CD4-positive, alpha-beta T cell treated with Interleukin-4 for 1 hour (primary cell): ENCODE results near the gene HMBS.
A peak's percentile ranks its signal among the peaks of the same experiment; 100 is the strongest.

ENCODE experiments used
- DNase-seq, 2 donors: peaks; one replicate each; pipeline ENCODE4 v3.0.0-alpha.2; 2020 to 2022

The HMBS gene

DNA sequence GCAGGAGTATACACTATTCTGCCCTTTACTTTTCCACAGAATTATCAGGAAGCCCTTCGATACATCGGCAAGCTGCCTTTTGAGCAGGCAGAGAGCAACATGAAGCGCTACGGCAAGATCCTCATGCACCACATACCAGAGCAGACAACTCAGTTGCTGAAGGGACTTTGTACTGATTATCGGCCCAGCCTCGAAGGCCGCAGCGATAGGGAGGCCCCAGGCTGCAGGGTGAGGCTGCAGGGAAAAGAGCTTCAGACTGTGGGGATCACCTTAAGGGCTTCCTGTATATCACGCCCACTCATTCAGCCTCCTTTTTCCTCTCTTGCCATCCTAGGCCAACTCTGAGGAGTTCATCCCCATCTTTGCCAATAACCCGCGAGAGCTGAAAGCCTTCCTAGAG, 6.8 kb upstream of the HMBS start:
- no peak for DNase-seq

DNA sequence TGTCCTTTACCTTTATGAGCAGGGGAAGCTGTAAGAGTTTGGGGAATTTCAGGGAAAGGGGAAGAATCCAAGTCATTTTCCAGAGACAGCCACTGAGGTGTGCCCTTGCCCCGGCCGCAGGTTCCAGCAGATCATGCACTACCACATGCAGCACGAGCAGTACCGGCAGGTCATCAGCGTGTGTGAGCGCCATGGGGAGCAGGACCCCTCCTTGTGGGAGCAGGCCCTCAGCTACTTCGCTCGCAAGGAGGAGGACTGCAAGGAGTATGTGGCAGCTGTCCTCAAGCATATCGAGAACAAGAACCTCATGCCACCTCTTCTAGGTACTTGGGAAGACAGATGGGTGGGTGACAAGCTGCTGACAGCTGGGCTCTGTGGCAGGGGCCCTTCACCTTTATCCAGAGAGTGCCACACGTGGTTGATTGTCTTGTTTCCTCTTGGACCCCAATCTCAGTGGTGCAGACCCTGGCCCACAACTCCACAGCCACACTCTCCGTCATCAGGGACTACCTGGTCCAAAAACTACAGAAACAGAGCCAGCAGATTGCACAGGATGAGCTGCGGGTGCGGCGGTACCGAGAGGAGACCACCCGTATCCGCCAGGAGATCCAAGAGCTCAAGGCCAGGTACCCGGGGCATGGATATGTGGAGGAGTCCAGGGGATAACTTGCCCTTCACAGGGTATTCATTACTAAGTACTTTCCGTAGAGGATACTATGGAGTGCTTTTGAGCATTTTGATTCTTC, 5.8 kb upstream of the HMBS start:
- no peak for DNase-seq

DNA sequence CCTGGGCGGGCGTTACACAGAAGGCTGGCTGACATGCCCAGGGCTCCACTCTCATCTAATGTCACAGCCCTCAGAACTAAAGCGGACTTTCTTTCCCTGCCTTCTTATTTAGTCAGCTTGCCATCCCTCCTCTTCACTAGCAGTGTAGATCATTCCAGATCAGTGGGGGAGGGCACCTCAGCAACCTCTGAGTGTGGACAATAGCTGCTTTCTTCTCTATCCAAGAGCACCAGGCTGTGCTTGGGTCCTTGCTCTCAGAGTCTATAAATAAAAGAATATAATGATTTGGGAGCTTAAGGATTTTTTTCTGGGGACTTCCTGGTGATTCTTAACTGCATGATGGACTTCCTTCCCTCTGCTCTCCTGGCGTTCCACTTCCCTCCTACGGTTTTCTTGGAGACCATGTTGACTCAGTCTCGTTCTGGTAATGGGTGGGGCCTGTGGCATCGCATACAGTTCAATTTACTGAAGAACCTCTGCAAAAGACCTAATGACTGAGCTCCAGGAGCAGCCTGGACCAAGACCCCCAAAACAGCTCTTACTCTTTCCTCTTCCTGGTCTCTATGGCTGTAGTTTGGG, 2.9 kb upstream of the HMBS start:
- no peak for DNase-seq

DNA sequence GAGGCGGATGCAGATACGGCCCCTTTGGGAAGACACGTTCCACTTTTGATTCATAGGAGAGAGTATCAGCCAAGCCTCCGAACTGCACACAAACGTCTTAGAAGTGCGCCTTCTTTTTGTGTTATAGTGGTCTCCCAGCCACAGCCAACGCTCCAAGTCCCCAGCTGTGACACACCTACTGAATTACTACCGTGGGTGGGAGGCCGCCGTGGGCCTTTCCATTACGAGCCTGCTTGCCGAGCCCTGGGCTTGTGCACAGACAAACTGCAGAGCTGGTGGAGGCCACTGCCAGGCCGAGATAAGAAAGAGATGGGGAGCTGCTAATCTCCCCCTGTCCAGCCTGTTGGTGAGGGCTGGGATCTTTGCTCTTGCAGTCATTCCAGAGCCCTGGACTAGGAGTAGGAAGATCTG, 761 bp downstream of the HMBS start:
- DNase-seq = no peak

DNA sequence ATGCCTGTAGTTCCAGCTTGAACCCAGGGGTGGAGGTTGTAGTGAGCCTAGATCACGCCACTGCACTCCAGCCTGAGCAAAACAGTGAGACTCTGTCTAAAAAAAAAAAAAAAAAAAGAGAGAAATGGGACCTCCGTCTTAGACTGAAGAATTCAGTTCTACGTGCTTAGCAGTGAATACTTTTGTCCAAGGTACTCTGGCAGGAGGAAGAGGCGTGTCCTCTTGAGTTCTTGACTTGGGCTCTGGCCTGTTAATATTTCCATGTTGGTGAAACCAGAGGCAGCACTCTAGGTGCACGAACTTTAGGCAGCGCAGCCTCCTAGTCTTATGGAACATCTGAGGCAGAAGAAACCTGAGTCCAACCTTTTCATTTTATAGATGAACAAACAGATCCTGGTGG, 2.4 kb downstream of the HMBS start:
- DNase-seq = no peak

DNA sequence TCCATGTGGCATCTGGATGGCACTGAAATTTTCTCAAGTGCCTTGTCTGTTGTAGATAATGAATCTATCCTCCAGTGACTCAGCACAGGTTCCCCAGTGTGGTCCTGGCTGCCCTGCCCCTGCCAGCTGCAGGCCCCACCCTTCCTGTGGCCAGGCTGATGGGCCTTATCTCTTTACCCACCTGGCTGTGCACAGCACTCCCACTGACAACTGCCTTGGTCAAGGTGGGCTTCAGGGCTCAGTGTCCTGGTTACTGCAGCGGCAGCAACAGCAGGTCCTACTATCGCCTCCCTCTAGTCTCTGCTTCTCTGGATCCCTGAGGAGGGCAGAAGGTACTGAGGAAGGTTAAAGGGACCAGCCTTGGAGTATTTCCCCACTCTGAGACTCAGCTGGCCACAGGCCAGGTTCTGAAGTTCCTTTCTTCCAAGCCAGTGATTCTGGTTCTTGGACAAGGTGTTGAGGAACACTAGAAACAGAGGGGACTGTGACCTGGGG, 3.1 kb downstream of the HMBS start:
- no peak for DNase-seq

DNA sequence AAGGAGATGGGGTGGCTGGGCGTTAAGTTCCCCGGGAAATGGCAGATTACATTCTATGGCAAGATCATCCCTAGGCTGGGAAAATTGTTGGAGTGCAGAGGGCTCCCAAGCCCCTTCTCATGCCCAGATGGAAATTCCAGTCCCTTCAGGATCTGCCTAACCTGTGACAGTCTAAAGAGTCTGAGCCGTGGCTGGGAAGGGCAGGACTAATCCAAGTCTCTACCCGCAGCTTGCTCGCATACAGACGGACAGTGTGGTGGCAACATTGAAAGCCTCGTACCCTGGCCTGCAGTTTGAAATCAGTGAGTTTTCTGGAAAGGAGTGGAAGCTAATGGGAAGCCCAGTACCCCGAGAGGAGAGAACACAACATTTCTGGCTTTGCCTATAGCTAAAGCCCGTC, 3.7 kb downstream of the HMBS start:
- DNase-seq = no peak

DNA sequence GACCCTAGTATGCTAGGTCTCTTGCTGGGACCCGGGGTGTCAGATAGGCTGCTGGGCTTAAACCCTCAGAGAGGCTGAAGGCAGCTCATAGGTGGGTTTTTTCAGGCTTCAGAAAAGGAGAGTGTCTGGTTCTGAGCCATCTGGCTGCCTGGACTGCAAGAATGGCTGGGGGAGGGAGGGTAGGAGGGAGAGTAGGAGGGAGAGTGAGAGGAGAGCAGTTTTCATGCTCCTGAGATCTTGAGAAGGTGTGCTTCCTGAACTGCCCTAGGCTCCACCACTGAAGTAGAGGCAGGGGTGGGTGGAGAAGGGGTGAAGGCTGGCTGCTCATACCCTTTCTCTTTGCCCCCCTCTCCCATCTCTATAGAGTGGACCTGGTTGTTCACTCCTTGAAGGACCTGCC, 4.6 kb downstream of the HMBS start:
- no peak for DNase-seq

DNA sequence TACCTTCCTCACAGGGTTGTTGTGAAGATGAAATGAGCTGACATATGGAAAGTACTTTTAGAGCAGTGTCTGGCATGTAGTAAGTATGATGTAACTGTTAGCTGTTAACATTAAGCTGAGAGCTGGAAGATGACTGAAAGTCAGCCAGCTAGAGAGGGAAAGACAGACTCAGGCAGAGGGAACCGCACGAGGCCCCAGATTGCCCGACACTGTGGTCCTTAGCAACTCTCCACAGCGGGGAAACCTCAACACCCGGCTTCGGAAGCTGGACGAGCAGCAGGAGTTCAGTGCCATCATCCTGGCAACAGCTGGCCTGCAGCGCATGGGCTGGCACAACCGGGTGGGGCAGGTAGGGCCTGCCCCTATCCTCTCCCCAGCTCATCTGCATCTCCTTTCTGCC, 6.5 kb downstream of the HMBS start:
- DNase-seq = no peak

DNA sequence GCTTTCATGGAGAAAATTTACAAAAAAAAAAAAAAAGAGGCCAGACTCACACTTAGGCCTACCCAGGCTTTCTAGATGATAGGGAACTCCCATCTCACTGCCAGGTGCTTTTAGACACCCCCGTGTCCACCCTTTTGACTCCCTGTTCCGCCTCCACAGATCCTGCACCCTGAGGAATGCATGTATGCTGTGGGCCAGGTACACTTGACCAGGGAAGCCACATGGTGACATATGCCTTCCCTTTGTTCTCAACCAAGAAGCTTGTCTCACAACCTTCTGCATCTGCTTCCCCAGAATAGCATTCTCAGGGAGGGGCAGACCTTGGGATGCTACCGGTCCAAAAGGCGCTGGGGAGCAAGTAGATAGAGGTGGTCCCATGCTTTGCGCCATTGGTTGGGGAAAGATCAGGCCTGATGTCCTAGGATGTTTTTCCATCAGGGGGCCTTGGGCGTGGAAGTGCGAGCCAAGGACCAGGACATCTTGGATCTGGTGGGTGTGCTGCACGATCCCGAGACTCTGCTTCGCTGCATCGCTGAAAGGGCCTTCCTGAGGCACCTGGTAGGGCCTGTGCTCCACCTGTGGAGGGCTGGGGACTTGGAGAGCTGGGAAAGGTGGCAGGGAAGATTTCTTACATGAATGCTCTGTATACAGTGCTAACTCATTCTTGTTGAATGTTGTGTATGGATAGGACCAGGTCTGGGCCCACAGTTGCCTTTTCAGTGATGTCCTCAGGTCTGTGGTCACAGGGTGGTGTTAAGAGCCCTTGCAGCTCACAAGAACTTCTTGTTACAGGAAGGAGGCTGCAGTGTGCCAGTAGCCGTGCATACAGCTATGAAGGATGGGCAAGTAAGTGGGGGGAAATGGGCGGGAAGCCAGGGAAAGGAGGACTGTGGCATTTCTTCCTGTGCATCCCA, 7.5 kb downstream of the HMBS start:
- no peak for DNase-seq

DNA sequence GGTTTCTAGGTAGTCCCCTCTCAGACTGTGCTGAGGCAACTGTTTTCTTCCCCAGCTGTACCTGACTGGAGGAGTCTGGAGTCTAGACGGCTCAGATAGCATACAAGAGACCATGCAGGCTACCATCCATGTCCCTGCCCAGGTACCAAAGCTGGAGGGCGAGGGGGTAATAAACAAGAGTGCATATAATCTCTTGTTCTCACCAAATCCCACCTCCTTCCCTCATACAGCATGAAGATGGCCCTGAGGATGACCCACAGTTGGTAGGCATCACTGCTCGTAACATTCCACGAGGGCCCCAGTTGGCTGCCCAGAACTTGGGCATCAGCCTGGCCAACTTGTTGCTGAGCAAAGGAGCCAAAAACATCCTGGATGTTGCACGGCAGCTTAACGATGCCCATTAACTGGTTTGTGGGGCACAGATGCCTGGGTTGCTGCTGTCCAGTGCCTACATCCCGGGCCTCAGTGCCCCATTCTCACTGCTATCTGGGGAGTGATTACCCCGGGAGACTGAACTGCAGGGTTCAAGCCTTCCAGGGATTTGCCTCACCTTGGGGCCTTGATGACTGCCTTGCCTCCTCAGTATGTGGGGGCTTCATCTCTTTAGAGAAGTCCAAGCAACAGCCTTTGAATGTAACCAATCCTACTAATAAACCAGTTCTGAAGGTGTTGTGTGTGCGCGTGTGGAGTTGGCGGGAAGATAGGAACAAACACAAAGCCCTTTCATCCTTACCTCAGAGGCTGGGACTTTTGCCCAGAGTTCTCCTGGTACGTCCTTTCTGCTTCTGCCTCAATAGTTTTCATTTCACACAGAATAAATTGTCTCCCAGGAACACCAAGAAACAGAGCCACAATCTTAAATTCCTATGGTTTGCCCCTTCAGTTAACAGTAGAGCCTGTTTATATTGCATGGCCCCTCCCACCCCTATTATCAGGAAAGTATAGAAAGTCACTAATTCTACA, 8.5 kb downstream of the HMBS start:
- no peak for DNase-seq

DNA sequence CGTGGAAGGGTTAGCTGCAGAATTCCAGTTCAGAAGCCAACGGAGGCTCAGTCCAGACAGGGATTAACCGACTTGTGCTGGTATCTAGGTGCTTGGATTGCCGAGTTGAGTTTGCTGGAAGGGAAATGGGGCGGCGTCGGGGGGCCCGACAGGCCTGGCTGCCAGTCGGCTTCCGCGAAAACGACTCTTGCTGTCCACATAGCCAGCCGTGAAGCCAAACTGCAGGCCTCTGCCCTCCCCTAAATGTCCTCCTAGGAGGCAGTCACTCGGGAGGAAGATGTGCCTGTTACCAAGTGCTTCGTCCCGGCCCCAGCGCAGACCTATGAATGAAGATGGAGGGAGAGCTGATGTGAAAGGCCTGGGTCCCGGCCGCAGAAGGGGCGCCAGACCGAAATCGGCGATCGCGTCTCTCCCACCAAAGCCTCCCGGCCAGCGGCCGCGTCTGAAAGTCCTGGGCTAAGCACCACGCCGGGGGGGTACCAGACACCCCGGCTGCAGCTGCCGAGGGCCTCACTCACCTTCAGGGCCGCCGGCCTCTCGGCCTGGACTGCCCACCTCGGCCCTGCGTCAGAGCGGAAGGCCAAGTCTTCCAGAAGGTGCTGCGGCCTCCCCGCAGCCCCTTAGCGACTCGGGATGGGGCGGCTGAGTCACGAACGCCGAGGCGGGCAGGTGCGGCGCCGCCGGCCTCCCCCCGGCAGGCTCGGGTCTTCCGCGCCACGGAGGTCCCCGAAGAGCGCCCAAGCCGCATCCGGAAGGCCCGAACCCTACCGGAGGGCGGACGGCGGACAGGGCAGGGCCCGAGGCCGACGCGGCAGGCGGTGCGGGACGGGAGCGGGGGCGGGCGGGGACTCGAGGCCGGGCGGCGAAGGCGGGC, 9.5 kb downstream of the HMBS start:
- DNase-seq = peak; percentile 28 to 33

DNA sequence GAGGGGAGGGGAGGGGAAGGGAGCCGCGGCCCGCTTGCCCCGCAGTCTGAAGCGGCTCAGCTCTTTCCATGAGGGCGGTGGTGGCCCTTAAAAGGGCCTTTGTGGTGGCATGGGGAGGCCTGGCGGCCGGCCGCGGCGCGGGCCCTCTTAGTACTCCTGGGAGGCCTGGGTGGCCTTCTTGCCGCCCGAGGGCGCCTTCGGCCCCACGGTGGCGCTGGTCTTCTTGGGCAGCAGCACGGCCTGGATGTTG, 10.1 kb downstream of the HMBS start:
- DNase-seq = peak; percentile 71 to 77

DNA sequence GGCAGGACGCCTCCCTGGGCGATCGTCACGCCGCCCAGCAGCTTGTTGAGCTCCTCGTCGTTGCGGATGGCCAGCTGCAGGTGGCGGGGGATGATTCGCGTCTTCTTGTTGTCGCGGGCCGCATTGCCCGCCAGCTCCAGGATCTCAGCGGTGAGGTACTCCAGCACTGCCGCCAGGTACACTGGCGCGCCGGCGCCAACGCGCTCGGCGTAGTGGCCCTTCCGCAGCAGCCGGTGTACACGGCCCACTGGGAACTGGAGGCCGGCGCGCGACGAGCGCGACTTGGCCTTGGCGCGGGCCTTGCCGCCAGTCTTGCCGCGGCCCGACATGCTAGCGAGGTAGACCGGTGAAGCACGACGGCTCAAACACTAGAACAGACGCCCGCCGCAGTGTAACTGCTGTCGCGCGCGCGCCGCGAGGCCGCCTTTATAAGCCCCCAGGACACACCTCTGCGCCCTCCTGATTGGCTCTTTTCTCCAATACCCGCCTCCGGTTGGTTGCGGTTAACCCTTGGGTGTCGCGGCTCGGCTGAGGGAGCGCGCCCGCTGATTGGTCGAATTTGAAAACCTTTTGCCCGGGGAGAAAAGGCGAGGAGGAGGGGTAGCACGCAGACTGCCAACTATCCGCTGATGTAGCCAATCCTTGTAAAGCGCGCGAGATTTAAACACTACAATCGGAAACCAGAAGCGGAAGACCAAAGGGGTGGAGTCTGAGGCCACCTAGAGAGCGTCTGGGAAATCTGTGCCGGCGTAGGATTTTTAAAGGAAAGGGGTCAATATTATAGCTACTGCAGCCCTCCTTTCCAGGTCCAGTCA, 10.6 kb downstream of the HMBS start:
- DNase-seq = peak; percentile 100

DNA sequence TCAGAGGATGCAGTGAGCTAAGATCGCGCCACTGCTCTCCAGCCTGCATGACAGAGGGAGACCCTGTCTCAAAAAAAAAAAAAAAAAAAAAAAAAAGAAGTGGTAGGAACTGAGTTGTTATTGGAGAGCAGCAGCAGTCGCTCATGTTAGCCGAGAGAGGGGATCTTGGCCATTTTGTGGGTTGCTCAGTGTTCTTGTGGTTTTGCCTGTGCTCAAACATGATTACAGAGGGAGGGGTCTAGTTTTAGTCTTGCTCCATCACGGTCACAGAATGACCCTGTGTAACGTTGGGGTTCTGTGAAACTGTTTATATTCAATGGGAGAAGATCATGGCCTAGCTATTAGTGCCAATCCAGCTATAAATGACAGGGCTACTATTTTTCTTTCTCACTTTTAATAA, 15.0 kb downstream of the HMBS start:
- DNase-seq = no peak

DNA sequence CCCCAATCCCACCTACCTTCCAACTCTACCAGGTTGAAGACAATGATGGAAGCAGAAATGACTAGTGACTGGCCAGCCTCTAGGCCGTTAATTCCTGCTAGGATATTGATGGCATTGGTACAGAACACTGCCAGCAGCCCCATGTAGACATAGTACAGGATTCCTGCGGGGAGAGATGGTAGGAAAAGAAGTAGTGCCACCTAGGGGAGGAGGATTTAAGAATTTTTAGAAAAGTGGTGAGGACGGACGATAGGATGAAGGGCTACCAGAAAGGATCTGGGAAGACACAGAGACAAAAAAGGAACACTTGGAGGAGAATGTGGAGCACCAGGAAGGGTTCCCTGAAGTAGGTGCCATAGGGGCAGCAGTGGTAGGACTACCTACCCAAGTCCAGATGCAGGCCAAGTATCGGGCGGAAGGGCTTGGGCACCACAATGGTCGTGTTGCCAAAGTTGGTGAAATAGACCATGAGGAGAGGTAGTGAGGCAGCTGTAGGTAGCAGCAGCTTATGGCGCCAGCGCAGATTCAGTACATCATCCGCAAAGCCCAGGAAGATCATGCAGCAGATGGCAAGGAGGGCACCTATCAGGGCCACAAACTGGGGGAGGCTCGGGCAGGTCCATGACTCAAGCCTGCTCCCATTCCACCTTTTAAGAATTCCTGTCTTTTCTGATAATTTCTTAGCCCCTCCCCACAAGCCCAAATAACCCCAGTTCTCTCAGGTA, 15.7 kb downstream of the HMBS start:
- DNase-seq = no peak

DNA sequence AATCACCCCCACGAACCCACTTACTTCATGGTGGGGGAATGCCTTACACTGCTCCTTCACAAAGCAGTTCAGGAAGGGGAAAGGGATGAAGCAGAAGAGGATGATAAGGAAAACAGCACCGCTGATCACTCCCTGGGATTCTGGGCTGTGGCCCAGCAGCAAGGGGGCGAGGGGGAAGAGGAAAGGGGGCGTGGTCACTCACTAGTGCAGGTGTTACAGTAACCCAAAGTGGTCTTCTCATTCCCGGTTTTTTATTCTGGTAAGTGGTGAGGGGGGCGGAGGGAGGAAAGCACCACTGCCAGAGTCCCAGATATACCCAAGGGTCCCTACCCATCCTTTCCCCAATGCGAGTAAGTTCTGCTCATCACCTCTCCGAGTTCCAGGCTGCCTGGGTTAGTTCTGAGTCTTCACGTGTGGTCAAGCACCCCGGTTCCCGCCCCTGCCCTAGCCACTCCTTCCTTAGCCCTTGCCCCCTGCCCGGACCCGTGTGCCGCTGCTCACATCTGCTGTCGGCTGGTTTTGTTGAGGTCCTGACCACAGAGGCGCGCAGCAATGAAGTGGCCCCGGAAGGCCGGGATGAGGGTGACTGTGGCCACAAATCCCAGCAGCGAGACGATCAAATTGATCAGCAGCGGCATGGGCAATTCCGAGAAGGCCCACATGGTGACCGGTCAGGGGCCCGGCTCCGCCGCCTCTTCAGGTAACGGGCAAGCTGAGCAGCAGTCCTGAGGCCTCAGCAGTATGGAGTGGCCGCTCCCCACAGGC, 16.5 kb downstream of the HMBS start:
- no peak for DNase-seq

DNA sequence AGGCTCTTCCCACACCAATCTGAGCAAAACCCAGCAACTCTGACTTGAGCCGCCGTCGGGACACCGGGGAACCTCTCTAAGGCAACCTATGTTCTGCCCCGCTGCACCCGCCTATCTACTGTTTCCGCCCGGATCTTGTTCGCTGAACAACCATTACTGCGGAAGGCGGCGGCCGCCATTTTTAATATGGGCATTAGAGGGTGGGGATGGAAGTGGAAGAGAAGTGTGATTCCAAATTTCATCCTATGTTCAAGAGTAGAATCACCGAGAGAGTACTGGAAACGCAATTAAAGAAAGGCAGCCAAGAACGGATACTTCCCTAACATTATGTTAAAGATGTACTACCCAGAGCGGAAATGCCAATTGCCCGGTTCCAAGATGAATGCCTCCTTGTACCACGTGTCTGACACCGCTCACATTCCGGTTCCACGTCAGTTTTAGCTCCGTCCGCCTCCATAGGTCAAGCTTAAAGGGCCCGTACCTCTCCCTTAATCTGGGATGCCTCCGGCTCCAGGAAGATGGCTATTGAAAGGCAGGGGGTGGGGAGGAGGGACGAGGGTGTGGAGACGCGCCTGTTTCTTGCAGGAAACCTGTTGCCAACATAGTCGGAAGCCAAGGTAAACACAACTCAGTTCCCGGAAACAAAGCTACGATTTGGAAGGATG, 17.2 kb downstream of the HMBS start, which contains the start of gene DPAGT1:
Gene DPAGT1, minus strand, starts transcription at position 95 of the 665 bp plus-strand sequence. CDS start 198 bp downstream, outside the sequence.
- peak; percentile 86 to 90 for DNase-seq
